ENCODE results near the gene TP63.
"Not testable (repeated sequence)": the region's sequence is repeated elsewhere in the genome, so short reads cannot be mapped to it uniquely, and the experiment has no call there.

TP63 gene

DNA sequence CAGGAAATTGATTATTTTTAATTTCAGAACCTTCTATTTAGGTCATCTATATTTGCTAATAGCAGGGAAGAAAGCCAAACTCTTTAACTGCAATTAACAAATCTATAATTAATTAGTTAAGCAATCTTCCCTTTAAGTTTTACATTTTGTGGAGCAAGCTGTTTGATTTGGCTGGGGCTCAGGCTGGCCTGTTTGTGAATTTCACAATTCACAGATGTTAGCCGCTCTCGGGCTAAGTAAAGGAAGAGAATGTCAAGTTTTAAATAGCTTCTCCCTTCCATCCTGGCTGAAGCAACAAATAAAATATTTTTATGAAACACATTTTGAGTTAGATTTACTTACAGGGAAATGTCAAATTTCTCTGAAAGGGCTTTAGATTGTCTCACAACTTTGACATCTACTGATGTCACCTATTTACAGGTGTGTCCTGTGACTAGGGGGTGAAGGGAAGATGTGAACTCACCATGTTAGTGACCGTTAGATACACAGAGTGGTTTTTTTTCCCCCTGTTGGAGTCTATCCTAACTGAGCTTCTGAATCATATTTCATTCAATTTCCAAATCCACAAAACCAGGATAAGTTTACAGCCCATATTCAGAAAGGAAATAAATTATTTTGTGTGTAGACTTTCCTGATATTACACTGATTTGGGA, 1.3 kb upstream of the TP63 start:
- no peak for DNase-seq

DNA sequence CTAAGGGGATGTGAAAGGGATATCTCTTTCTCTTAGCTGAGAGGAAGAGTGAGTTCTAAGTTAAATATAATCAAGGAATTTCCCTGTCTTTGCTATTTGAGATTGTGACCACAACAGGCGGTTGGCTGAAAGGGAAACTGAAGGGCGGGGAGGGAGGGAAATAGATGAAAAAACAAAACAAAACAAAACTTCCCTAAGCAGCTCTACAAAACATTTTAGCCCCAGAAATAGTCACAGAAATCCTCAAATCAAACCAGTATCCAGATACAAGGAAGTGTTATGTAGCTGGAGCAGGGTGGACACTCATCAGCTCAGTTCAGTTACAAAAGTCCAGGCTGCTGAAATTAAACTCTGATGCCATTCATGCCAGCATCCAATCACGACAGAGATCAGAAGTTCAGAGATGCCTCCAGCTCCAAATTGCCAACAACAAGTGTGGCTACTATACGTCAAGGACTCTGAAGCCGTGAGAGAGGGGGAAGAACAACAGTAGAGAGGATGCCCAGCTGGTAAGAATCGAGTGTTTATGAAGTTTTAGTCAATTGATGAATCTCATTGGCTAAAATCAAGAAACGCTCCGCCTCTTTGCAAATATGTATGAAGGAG, 319 bp upstream of the TP63 start:
- no peak for DNase-seq

DNA sequence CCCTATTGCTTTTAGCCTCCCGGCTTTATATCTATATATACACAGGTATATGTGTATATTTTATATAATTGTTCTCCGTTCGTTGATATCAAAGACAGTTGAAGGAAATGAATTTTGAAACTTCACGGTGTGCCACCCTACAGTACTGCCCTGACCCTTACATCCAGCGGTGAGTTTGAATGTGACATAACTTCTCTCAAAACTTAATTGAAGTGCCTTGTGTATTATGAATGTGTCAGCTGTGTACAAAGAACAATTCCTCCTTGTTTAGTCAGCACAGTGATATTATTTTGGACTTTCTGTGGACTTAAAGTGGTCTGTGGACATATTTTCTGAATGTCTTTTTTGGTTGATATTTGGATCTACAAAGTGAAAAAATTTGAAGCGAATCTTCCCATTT, 220 bp downstream of the TP63 start:
- no peak for DNase-seq

DNA sequence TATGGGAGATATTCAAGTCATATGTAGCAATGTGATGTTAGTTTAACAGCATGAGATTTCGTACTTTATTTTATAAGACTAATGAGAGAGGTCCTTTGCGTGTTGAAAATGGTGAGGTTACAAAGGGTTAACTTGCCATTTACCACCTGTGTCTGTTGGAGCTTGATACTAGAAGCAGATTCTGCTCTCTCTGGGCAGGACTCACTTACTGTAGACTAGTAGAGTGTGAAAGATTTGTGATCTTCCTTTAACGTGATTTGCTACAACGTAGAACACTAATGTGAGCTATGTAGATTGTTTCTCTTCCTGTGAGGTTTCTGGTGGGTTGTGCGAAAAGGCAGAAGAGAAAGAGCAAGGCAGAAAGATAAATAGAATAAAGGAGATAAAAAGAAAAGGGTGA, 1.1 kb downstream of the TP63 start:
- no peak for DNase-seq

DNA sequence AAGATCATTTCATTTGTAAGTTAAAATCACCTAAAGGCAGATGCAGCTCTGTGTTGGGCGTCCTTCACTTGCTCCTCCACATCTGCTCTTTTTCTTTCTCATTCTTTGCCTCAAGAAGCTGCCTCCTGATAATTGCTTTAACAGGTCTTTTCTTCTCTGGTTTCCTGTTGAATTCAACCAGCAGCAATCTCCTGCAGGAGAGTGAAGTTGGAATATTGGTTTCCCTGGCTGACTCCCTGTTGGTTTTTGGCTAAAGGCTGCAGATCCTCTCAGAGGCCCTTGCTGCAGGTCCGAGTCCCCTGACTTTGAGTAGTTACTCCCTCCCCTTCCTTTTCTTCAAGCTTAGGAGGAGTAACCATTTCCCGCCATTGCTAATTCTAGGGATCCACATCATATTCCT, 4.2 kb downstream of the TP63 start:
- DNase-seq: no peak

DNA sequence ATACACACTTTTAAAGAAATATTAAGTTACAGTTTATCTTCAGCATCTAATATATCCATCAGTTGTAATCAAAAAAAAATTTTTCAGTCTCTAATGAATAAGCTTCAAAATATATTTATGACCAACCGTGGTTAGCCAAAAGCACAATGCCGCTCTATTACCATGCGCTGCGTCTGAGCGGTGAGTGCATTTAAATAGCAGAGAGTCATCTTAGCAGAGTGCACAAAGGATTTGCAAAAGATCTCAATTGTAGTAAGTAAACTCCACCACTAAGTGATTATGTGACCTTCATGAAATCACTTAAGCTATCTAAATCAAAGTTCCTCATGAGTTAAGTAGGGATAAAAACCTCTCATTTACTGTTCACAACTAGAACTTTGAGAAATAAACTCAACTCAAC, 4.9 kb downstream of the TP63 start:
- DNase-seq: no peak

DNA sequence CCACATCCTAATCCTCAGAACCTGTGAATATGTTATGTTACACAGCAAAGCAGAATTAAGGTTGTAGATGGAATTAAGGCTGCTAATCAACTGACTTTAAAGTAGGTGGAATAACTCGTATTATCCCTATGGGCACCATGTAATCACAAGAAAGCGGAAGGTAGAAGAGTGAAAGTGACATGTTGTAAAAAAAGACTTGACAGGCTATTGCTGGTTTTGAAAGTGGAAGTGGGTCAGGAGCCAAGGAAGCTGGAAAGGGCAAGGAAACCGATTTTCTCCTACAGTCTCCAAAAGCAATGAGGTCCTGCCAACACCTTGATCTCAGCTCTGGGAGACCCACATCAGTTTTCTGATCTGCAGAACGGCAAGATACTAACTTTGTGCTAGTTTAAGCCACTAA, 6.6 kb downstream of the TP63 start:
- no peak for DNase-seq

DNA sequence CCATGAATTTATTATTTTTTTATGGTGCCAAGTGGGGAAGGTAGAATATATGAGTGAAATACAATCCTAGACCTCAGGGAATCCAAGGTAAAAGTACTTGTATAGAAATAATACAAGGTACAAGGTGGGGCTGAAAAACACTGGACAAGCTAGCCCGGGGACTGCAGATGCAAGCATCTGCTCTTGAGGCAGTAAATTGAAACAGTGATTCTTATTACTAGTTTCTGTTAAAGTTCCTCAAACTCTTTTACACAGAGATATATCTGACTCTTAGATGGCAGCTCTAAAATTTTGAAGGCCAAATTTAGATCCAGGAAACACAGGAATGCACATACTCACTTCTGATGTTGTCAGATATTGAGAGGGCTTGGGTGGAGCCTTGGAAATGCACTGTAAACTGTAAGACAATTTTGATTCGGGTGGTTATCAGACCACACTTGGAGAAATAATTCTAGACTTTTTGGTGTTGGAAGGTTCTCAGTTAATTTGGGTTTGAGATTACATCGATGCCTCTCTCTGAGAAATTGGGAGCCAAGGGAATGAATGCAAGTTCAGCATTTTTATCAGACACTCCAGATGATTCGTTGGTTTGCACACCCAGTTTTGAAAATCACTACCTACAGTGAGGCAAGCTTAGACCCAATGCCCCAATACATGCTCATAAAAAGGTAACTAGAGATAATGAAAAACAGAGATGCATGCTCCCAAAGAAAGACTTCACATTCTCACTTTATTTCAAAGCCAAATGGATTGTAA, 7.3 kb downstream of the TP63 start:
- no peak for DNase-seq

DNA sequence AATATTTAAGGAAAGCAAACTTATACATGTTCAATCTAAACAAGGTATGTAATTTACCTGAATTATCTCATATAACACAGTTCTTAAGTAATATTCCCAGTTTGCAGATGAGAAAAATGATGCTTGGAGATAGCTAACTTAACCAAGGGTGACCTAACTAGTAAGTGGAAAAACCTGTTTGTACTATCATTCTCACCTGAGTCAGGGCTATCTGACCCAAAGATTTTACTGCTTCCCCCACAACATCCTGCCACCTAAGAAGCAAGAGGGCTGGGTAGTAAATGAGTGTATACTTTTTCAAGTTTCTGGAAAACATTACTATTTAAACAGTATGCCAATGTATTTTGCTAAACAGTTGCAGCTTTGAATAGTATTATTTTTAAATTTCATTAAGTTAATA, 10.6 kb downstream of the TP63 start:
- no peak for DNase-seq

DNA sequence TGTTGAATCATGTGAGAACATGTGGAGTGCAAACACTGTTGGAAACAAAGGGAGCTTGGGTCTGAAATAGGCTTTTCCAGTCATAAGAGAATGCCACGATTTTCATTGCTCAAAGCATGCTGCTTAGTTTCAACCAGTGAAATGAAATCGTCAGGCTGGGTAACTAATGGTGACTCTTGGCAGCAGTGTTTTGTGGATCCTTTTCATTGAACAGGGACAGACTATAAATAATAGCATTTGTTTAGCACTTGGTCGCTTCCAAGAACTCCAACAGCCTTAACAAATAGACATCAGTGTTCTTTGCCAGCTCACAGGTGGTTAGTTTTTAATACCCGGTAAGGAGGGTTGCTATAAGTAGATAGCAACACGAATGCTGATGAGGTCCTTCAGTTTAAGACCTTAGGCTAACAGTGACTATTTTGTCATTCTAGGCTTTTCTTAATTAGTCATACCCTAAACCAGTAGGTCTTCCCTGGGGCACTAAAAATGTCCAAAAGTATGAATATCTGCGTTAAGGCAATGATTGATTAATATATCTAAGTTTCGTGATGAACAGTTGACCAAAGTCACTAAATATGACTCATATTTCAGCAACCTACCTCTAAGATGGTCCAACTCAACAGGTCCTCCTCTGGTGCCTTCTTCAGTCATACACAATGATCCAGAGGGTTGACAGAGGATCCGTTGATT, 15.8 kb downstream of the TP63 start:
- no peak for DNase-seq

DNA sequence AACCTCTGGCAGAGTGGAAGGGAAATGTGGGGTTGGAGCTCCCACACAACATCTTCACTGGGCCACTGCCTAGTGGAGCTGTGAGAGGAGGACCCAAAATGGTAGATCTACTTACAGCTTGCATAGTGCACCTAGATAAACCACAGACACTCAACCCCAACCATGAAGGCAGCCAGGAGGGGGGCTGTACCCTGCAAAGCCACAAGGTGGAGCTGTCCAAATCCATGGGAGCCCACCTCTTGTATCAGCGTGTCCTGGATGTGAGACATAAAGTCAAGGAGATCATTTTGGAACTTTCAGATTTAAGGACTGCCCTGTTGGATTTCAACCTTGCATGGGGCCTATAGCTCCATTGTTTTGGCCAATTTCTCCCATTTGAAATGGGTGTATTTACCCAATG, 20.9 kb downstream of the TP63 start:
- no peak for DNase-seq

DNA sequence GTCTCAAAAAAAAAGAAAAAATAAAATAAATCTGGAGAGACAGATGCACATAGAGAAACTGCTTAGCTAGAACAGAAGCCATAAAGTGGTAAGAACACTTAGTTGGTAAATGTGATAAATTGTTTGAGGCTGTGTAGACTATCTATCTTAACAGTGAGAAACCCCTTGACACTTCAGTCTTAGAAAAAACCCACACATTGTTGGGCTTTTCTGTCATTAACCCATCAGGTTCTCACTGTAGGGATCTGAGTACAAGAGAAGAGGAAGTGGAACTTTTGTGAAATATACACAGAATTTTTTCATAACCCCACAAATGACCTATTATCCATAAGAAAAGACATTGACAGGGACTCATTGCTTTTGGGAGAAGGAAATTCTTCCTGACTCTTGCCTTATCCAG, 24.4 kb downstream of the TP63 start:
- no peak for DNase-seq

DNA sequence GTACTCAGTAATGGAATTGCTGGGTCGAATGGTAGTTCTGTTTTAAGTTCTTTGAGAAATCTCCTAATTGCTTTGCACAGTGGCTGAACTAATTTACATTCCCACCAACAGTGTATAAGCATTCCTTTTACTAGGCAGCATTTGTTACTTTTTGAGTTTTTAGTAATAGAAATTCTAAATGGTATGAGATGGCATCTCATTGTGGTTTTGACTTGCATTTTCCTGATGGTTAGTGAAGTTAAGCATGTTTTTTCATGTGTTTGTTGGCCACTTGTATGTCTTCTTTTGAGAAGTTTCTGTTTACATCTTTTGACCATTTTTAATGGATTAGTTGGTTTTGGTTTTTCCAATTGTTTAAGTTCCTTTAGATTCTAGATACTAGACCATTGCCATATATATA, 28.4 kb downstream of the TP63 start:
- DNase-seq: no peak

DNA sequence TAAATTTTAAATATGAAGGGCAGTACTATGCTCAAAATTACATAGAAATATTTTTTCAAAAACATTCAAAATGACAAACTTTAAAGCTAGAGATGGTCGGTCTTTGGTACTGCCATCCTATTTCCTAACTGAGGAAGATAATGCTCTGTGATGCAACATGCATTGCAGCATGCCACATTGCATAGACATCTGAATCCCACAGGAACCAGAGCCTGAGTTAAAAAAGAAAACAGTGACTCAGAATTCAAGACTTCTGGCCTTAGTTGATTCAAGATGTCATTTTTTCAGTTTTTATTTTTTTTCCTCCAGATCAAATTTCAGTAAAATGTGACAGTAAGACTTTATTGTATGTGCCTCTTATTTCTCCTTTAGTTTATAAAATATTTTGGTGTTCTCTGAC, 33.1 kb downstream of the TP63 start:
- no peak for DNase-seq

DNA sequence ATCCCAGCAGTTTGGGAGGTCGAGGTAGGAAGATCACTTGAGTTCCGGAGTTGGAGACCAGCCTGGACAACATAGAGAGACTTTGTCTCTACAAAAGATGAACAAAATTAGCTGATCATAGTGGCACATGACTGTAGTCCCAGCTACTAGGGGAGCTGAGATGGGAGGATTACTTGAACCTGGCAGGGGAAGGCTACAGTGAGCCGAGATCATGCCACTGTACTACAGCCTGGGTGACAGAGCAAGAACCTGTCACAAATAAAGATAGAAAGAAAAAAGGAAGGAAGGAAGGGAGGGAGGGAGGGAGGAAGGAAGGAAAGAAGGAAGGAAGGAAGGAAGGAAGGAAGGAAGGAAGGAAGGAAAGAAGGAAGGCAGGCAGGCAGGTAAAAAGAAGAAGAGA, 41.2 kb downstream of the TP63 start:
- not testable (repeated sequence) for DNase-seq

DNA sequence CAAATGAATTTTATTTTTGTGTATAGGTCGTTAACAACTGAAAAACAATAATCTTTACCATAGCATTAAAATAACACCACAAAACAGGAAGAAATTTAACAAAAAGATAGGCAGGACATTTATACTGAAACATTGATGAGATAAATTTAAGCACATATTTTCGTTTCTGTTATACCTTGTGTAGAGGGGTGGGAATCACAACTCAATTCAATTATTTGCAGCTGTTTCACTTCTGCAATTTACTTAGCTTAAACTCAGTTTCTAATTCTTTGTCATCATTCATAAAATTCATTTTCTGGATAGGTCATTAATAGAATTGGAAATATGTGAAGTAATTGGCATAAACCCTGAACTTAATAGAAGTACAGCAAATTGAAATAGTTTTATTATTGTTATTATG, 42.3 kb downstream of the TP63 start:
- no peak for DNase-seq

DNA sequence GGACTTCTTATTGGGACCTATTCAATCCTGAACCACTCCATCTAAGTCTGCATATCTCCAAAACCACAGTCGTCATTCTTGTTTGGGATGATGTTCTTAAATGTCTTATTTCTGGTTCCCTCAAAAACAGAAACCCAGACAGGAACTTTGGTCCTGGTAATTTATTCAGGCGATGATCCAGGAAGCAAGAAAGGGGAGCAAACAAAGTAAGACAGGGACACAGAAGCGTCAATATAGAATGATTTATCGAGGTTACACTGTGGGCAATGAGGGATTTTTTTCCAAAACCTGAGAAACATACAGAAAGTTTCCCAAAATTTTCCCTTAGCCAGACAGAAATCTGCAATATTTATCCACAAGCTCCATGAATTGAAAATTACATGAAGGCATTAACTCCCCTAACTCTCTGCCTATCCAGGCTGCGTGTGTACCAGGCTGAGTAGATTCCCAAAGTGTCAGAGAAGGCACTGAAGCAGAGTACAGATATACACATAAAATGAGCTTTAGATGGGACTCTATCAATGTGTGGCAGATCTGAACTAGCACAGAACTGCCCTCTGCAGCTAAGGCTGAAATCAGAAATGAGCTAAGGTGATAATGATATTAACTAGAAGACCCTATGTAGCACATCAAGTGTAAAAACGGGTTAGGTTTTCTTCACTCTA, 43.2 kb downstream of the TP63 start:
- DNase-seq: no peak

DNA sequence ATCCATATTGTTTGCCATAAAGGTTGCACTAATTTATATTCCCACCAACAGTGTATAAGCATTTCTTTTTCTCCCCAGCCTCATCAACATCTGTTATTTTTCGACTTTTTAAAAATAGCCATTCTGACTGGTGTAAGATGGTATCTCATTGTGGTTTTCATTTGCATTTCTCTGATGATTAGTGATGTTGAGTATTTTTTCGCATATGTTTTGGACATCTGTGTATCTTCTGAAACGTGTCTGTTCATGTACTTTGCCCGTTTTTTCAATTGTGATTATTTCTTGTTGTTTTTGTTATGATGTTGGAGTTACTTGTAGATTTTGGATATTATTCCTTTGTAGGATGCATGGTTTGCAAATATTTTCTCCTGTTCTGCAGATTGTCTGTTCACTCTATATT, 46.5 kb downstream of the TP63 start:
- DNase-seq: no peak

DNA sequence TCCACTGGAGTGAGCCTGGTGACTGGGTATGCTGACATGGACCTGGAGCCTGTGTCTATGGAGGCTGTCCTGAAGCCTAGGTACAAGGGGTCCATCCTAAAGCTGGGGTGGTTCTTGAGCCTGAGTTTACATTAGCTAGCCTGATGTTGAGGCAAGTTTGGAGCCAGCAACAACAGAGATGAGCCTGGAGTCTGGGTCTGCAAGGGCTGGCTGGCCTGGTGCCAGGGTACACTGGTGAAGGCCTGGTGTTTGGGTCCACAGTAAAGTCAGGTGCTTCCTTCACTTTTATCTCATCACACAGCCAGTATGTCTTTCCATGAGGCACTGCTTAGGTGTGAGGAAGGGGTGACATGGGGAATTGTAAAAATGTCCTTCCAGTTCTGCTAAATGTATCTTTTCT, 49.5 kb downstream of the TP63 start:
- DNase-seq: no peak

DNA sequence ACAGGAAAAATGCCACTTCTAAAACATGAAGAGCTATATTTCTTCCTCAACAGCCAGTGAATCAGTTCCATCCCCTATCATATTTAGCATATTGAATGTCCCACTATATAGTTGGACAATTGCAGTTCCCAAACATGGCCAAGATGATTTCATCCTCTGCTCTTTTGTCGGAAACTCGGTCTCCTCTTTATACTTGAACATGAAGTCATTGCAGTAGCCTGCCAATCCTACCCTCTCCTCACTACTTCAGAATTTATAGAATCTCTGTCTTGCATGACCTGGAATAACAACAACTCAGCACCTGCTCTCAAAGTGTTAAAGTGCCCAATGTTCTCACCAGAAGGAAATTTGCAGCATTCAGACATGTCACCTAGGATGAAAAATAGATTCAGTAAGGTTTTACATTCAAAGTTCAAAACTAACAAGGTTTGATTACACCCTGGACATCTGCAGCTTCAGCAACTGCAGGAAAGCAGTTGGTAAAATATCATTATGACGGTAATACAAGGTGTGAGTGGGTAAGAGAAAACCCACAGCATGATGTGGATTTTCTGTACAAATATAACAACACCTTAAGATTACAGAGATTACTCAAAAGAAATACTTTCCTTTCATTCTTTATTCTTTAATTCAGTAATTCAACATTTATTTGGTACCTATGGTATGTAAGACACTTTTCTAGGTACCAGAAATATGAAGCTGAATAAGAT, 52.5 kb downstream of the TP63 start:
- DNase-seq: no peak

DNA sequence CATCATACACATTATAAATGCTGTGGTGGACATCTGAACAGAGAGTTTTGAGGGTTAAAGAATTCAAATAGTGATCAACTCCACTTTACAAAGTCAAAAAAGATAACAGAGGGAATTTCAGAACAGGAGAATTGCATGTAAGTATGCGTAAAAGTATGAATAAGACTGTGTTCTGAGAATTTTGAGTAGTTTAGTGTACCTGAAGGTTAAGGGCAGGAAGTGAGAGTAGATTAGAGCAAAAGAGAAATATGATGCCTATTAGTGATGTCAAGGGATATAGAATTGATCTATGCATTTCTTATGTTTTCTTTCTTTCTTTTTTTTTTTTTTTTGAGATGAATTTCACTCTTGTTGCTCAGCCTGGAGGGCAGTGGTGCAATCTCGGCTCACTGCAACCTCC, 53.1 kb downstream of the TP63 start:
- DNase-seq: no peak

DNA sequence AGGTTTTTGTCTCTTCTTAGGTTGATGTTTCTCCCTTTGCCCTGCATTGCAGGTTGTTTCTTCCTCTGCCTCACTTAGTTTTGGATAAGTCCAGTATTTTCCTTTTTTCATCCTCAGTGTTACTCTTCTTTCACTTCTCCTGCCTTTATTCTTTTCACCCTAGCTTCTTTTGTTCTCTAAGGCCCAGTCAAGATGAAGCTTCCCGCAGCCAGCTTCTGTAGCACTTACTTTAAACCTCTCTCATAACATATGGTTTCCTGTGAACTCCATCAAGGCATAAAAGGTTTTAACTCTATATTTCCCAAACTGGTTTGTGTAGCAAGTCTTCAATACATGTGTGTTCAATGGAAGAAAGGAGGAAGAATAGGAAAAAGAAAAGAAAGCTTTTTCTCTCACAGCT, 54.1 kb downstream of the TP63 start:
- DNase-seq: no peak

DNA sequence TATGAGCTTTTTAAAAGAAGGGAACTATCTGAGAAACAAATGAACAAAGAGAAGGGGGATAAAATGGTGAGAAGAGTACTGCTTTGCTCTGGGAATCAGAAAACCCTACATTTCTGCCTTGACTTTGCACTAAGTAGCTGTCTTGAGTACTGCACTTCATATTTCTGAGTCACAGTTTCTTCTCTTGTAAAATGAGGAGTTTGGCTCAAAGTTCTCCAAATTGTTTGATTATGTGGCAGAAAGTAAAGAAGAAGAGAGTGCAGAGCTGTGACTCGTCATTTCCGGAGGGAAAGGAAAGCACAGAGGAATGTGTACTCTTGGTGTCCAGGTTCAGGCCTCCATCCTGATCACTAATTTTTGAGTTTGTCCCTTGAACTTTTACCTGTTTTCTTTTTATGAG, 54.7 kb downstream of the TP63 start:
- DNase-seq: no peak

Data from stimulated activated CD4-positive, alpha-beta T cell treated with anti-CD3 and anti-CD28 coated beads, Interleukin-4, amount 100 ng/mL, for 4 hours (primary cell).